ENCODE results near the gene ZBTB42.
A peak's percentile ranks its signal among the peaks of the same experiment; 100 is the strongest.

Gene ZBTB42

DNA sequence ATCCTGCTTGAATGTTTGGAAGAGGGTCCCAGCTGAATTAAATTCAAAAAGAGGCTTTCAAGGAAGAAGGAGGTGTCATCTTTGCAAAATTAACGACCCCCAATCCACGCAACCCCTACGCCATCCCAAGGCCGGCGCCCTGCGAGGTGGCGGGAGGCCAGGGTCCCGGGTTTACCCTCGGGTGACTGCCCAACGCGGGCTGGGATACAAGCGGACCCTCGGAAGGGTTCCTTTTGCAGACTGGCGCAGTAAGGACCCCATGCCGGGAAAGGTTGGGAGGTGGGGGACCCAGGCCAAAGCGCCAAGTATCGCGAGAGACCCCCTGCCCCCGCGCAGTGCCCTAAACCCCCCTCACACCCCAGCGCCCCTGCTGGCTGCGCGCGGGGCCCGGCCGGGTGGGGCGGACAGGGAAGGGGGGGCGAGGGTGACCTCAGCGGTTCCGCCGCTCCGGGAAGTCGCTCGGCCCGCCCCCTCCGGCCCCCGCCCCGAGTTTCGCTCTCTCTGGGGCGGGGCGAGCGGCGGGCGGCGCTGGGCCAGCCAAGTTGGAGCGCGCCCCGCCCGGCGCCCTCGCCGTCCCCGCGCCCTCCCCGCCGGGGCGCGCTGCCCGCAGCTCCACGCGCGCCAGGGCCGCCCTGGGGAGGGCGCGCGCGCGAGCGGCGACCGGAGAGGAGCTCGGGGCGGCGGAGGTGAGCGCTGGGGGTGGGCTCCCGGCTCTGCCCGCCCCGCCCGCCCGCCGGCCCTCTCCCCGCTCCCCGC is 708 bp upstream of the ZBTB42 start:
- Histone ChIP-seq H3K9me3 (ENCODE audit: severe bottlenecking) (no peaks in the 10 kb centered on the region), H3K27ac (ENCODE audit: poor library complexity, severe bottlenecking) (peak overlapping the region; percentile 9)

DNA sequence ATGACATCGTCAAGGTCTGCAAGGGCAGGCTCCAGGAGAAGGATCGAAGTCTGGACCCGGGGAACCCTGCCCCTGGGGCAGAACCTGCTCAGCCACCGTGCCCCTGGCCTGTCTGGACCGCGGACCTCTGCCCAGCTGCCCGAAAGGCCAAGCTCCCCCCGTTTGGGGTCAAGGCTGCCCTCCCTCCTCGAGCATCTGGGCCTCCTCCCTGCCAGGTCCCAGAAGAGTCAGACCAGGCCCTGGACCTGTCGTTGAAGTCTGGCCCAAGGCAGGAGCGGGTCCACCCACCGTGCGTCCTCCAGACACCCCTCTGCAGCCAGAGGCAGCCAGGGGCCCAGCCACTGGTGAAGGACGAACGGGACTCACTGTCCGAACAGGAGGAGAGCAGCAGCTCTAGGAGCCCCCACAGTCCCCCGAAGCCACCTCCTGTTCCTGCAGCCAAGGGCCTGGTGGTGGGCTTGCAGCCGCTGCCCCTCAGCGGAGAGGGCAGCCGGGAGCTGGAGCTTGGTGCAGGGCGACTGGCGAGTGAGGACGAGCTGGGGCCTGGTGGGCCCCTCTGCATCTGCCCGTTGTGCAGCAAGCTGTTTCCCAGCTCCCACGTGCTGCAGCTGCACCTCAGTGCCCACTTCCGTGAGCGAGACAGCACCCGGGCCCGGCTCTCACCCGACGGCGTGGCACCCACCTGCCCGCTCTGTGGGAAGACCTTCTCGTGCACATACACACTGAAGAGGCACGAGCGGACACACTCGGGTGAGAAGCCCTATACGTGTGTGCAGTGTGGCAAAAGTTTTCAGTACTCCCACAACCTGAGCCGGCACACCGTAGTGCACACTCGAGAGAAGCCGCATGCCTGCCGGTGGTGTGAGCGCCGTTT is 856 bp downstream of the ZBTB42 start:
- Histone ChIP-seq H3K27me3 (ENCODE audit: insufficient read depth, poor library complexity, severe bottlenecking) (no peaks in the 10 kb centered on the region), H3K27ac (ENCODE audit: poor library complexity, severe bottlenecking) (no peak overlapping the region), H3K4me3 (ENCODE audit: severe bottlenecking) (peak overlapping the region; percentile 57), H3K9me3 (ENCODE audit: severe bottlenecking) (no peaks in the 10 kb centered on the region), H3K36me3 (ENCODE audit: low read depth) (no peaks in the 10 kb centered on the region), H3K4me1 (ENCODE audit: insufficient read depth, poor library complexity, severe bottlenecking) (peaks cover 6% of the 10 kb centered on the region)
- no peak for ATAC-seq (ENCODE audit: low read depth)
- TF ChIP-seq, protein P1, sequence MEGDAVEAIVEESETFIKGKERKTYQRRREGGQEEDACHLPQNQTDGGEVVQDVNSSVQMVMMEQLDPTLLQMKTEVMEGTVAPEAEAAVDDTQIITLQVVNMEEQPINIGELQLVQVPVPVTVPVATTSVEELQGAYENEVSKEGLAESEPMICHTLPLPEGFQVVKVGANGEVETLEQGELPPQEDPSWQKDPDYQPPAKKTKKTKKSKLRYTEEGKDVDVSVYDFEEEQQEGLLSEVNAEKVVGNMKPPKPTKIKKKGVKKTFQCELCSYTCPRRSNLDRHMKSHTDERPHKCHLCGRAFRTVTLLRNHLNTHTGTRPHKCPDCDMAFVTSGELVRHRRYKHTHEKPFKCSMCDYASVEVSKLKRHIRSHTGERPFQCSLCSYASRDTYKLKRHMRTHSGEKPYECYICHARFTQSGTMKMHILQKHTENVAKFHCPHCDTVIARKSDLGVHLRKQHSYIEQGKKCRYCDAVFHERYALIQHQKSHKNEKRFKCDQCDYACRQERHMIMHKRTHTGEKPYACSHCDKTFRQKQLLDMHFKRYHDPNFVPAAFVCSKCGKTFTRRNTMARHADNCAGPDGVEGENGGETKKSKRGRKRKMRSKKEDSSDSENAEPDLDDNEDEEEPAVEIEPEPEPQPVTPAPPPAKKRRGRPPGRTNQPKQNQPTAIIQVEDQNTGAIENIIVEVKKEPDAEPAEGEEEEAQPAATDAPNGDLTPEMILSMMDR (IDR thresholded peaks at IDR 0.05; ENCODE audit: poor library complexity, severe bottlenecking): no peak
- no peak for DNase-seq (ENCODE audit: low spot score)

More for the DNA sequence above, 708 bp upstream of the ZBTB42 start:
- no peak for DNase-seq (ENCODE audit: low spot score)
- TF ChIP-seq, protein P1 (IDR thresholded peaks at IDR 0.05; ENCODE audit: poor library complexity, severe bottlenecking): peak; percentile 48
- Histone ChIP-seq H3K36me3 (ENCODE audit: low read depth) (no peaks in the 10 kb centered on the region), H3K27me3 (ENCODE audit: insufficient read depth, poor library complexity, severe bottlenecking) (no peaks in the 10 kb centered on the region), H3K4me3 (ENCODE audit: severe bottlenecking) (peak overlapping the region; percentile 57), H3K4me1 (ENCODE audit: insufficient read depth, poor library complexity, severe bottlenecking) (peaks cover 6% of the 10 kb centered on the region)
- ATAC-seq (ENCODE audit: low read depth): peak; percentile 44

DNA sequence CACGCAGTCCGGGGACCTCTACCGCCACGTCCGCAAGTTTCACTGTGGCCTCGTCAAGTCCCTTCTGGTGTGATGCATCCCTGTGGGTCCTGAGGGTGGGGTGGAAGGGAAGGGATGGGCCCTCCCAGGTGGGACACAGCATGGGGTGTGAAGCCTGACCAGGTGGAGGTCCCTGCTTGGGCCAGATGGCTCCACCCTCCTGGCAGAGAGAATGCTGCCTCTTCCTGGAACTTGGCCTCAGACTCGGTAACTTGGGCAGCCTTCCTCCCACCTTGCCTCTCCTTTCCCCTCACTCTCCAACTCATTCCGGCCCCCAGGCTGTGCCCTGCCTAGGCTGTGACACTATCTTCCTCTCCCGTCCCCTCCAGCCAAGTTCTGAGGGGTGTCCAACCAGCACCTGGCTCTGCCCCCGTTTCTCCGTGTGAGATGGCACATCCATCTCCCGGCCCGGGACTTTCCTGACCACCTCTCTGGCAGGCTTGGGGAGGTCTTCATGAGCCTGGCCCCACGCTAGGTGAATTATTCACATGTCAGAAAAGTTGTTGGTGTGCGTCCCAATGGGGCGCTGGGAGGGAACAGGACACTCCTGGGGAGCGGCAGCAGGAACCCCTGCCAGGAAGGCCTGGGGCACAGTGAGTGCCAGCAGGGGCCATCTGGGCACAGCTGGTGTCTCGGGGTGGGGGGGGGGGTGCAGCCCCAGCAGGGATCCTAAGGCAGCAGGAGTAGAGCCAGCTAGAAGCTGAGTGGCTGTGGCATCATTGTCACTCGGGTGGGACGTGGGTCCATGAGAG is 1.7 kb downstream of the ZBTB42 start:
- Histone ChIP-seq H3K36me3 (ENCODE audit: low read depth) (no peaks in the 10 kb centered on the region), H3K9me3 (ENCODE audit: severe bottlenecking) (no peaks in the 10 kb centered on the region), H3K4me1 (ENCODE audit: insufficient read depth, poor library complexity, severe bottlenecking) (peaks cover 6% of the 10 kb centered on the region), H3K27ac (ENCODE audit: poor library complexity, severe bottlenecking) (no peak overlapping the region), H3K4me3 (ENCODE audit: severe bottlenecking) (no peak overlapping the region), H3K27me3 (ENCODE audit: insufficient read depth, poor library complexity, severe bottlenecking) (no peaks in the 10 kb centered on the region)
- TF ChIP-seq, protein P1 (IDR thresholded peaks at IDR 0.05; ENCODE audit: poor library complexity, severe bottlenecking): no peak
- no peak for DNase-seq (ENCODE audit: low spot score)
- no peak for ATAC-seq (ENCODE audit: low read depth)

DNA sequence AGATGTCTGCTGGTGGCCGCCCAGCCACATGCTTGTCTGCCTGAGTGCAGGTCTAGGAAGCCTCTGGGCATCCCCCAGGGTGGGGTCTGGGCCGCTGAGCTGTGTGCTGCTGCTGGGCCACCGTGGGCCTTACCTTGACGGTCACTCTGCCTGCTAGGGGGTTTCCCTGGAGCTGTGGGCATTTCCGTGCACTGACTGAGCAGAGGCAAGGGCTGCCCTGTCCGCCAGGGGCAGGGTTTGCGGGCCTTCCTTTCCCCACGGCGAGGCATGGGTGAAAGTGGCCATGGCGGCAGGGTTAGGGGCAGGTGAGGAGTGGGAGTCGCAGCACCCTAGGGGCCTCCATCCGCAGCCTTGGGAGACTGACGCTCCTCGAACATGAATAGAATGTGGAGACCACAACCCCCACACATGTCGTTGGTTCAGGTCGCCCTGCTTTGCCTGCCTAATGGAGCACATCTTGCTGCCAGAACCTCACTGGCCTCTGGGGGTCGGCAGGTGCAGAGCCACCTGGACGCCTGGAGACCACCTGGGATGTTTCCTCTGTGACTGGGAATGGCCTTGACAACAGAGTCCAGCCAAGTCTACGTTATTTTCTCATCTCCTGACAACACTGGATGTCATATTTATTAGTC is 2.5 kb downstream of the ZBTB42 start:
- H3K9me3 ChIP-seq (ENCODE audit: severe bottlenecking): no peaks in the 10 kb centered on the region
- no peak for ATAC-seq (ENCODE audit: low read depth)
- peaks cover 6% of the 10 kb centered on the region for H3K4me1 ChIP-seq (ENCODE audit: insufficient read depth, poor library complexity, severe bottlenecking)

More for the DNA sequence above, 2.5 kb downstream of the ZBTB42 start:
- TF ChIP-seq, protein P1 (IDR thresholded peaks at IDR 0.05; ENCODE audit: poor library complexity, severe bottlenecking): no peak
- H3K27ac ChIP-seq (ENCODE audit: poor library complexity, severe bottlenecking): no peak overlapping the region
- no peak overlapping the region for H3K4me3 ChIP-seq (ENCODE audit: severe bottlenecking)
- no peaks in the 10 kb centered on the region for H3K27me3 ChIP-seq (ENCODE audit: insufficient read depth, poor library complexity, severe bottlenecking)
- DNase-seq (ENCODE audit: low spot score): no peak
- no peaks in the 10 kb centered on the region for H3K36me3 ChIP-seq (ENCODE audit: low read depth)
